Measurements from ENCODE around the gene PPP2R2B. TPM values are rescaled to one million over a fixed set of nuclear protein-coding genes. Genes with fewer than 3 reads are reported as not detected.

Gene PPP2R2B
- total and polyA plus RNA-seq, 2 donors (not counting 3 experiments of a cell fraction or from before 2014, with no cell fraction given), result not detected

GRCh38 chr5:146793709-146794108, 84.8 kb downstream of the PPP2R2B start:
- no peak overlapping the region for H3K27ac ChIP-seq (ENCODE audit: insufficient read depth, low read depth, low read length)
- TF ChIP-seq FOS (IDR thresholded peaks at IDR 0.05; ENCODE audit: borderline replicate concordance, insufficient read depth, low read length) (no peak), CTCF (IDR thresholded peaks at IDR 0.05; ENCODE audit: extremely low read depth in 1 of 2, insufficient read depth in 1 of 2, low read depth in 1 of 2, low read length in 2 of 2) (no peak)
- no peak overlapping the region for H3K4me3 ChIP-seq (replicated peaks in 1 of 3; ENCODE audit: insufficient read depth in 1 of 3, low read depth in 1 of 3, low read length in 3 of 3)
- no peaks in the 10 kb centered on the region for H3K4me1 ChIP-seq (ENCODE audit: control insufficient read depth, extremely low read depth, insufficient read depth, low read length)
- no peaks in the 10 kb centered on the region for H3K9me3 ChIP-seq (replicated peaks; ENCODE audit: control insufficient read depth, insufficient read depth, low read length)
- H3K4me2 ChIP-seq (ENCODE audit: insufficient read depth, low read length), result no peak overlapping the region
- no TSS peak for BruUV-seq (replicated peaks)
- DNase-seq (ENCODE audit: low read depth, low spot score) (no peak), FAIRE-seq (no peak)
- no peak overlapping the region for H3K9ac ChIP-seq (replicated peaks; ENCODE audit: extremely low read depth, insufficient read depth, low read length)
- ChIA-PET POLR2A (no interaction called here), CTCF (no interaction called here)
- no peaks in the 10 kb centered on the region for H3K36me3 ChIP-seq (ENCODE audit: control insufficient read depth in 2 of 2, extremely low read depth in 1 of 2, insufficient read depth in 2 of 2, low read length in 2 of 2)
- no peak overlapping the region for H2AFZ ChIP-seq (ENCODE audit: low read depth, low read length)
- H3K9me1 ChIP-seq (replicated peaks; ENCODE audit: control insufficient read depth, extremely low read depth, insufficient read depth, low read length), result no peaks in the 10 kb centered on the region
- no peaks in the 10 kb centered on the region for H3K79me2 ChIP-seq (ENCODE audit: control insufficient read depth, insufficient read depth, low read length)
- H4K20me1 ChIP-seq (replicated peaks; ENCODE audit: control insufficient read depth, extremely low read depth, insufficient read depth, low read length), result no peaks in the 10 kb centered on the region
- no peaks in the 10 kb centered on the region for H3K27me3 ChIP-seq (ENCODE audit: control insufficient read depth in 2 of 2, insufficient read depth in 2 of 2, low read length in 2 of 2)
- dilution Hi-C loops (cut with MboI; ENCODE audit: extremely low pct_ligation_motif_present, low sequenced_read_pairs) (no loop called here), intact Hi-C loops (cut with micrococcal nuclease) (no loop called here)

DNA sequence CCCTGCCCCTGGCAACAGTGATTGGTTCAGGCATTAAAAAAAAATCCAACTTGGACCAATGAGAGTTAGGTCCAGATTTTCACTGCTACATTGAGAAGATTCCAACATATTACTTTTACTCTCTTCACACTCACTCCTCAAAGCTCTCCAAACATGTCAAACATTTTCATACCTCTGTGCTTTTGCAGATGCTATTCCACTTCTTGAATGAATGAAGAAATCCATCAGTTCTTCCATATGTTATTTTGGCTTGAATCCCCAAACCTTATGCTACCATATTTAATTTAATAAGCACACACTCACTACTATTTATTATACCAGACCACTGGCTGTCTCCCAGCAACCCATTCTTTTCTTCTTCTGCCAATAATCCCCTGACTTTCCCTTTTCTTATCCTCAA, 87.1 kb downstream of the PPP2R2B start:
- Histone ChIP-seq H2AFZ (ENCODE audit: low read depth, low read length) (no peak overlapping the region), H3K79me2 (ENCODE audit: control insufficient read depth, insufficient read depth, low read length) (no peaks in the 10 kb centered on the region), H3K9me3 (replicated peaks; ENCODE audit: control insufficient read depth, insufficient read depth, low read length) (no peaks in the 10 kb centered on the region), H3K4me2 (ENCODE audit: insufficient read depth, low read length) (no peak overlapping the region), H3K9me1 (replicated peaks; ENCODE audit: control insufficient read depth, extremely low read depth, insufficient read depth, low read length) (no peaks in the 10 kb centered on the region), H3K27me3 (ENCODE audit: control insufficient read depth in 2 of 2, insufficient read depth in 2 of 2, low read length in 2 of 2) (no peaks in the 10 kb centered on the region), H3K9ac (replicated peaks; ENCODE audit: extremely low read depth, insufficient read depth, low read length) (no peak overlapping the region), H3K4me1 (ENCODE audit: control insufficient read depth, extremely low read depth, insufficient read depth, low read length) (no peaks in the 10 kb centered on the region), H3K36me3 (ENCODE audit: control insufficient read depth in 2 of 2, extremely low read depth in 1 of 2, insufficient read depth in 2 of 2, low read length in 2 of 2) (no peaks in the 10 kb centered on the region), H4K20me1 (replicated peaks; ENCODE audit: control insufficient read depth, extremely low read depth, insufficient read depth, low read length) (no peaks in the 10 kb centered on the region), H3K27ac (ENCODE audit: insufficient read depth, low read depth, low read length) (no peak overlapping the region), H3K4me3 (replicated peaks in 1 of 3; ENCODE audit: insufficient read depth in 1 of 3, low read depth in 1 of 3, low read length in 3 of 3) (no peak overlapping the region)
- intact Hi-C loops (cut with micrococcal nuclease) (no loop called here), dilution Hi-C loops (cut with MboI; ENCODE audit: extremely low pct_ligation_motif_present, low sequenced_read_pairs) (no loop called here)
- no peak for DNase-seq (ENCODE audit: low read depth, low spot score)
- ChIA-PET CTCF (no interaction called here), POLR2A (no interaction called here)
- BruUV-seq (replicated peaks), result no TSS peak
- TF ChIP-seq EZH2 (IDR thresholded peaks at IDR 0.05; ENCODE audit: borderline replicate concordance, low read depth, low read length, severe bottlenecking), result no peak
- no peak for TF ChIP-seq POLR2A (IDR thresholded peaks at IDR 0.05; ENCODE audit: low read depth, low read length)
- TF ChIP-seq FOS (IDR thresholded peaks at IDR 0.05; ENCODE audit: borderline replicate concordance, insufficient read depth, low read length), result no peak
- no peak for TF ChIP-seq CTCF (IDR thresholded peaks at IDR 0.05; ENCODE audit: extremely low read depth in 1 of 2, insufficient read depth in 1 of 2, low read depth in 1 of 2, low read length in 2 of 2)
- no peak for TF ChIP-seq MAX (IDR thresholded peaks at IDR 0.05; ENCODE audit: insufficient read depth, insufficient read length)
- TF ChIP-seq JUN (IDR thresholded peaks at IDR 0.05; ENCODE audit: borderline replicate concordance, insufficient read depth, insufficient read length, low read depth), result no peak
- TF ChIP-seq MYC (IDR thresholded peaks at IDR 0.05; ENCODE audit: low read depth, low read length), result no peak
- TF ChIP-seq GATA2 (IDR thresholded peaks at IDR 0.05; ENCODE audit: insufficient read depth, insufficient read length, low read depth, low read length), result no peak
- no peak for TF ChIP-seq POLR2AphosphoS5 (IDR thresholded peaks at IDR 0.05; ENCODE audit: insufficient read depth, low read depth, low read length)
- FAIRE-seq, result no peak
